ENCODE data around the gene SYNM.

SYNM gene

GRCh38 chr15:99167201-99167600 is 62.3 kb downstream of the SYNM start:
- no peak for DNase-seq (ENCODE audit: low read depth, low spot score)

DNA sequence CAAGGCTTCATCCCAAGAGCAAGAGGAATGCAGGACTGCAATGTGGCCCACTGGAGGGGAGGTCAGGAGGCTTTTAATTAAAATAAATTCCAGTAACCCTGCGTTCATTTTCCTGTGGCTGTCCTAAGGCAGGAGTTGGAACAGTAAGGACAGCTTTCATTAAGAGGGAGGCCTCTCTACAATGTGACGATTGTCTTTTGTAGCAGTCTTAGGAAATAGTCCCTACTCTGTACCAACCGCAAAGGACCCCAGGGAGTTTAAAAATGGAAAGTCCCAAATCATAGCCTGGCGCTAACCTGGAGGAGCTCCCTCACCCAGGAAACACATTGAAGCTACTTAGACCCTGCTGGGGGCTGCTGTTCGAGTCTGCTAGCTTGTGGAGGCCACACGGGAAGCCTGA is 62.8 kb downstream of the SYNM start:
- DNase-seq (ENCODE audit: low read depth, low spot score): no peak

GRCh38 chr15:99168601-99169580 is 64.0 kb downstream of the SYNM start:
- DNase-seq (ENCODE audit: low read depth, low spot score): no peak

DNA sequence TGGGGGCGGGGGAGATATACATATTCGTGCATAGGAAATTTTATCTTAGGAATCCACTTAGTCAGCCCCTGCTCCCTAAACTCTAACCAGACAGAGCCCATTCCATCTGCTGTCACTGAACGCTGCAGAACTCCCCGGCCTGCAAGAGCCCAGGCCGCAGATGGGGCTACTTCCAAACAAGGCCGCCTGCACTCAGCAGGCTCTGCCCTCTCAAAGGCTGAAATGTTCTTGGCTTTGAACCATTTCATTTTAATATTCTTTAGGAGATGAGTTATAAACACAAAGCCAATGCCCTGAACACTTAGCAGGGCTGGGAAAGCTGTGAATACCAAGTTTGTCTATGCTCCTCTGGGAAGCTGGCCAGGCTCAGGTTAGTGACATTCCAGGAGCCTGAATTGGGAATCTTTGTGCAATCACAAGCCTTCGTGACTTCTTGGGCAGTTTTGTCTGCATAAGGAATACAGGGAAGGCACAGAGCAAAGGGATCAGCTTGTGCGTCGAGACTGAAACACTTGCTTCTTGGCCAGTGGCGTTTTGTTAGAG is 65.0 kb downstream of the SYNM start:
- no peak for DNase-seq (ENCODE audit: low read depth, low spot score)

- DNase-seq (ENCODE audit: low read depth, low spot score): no peak
Observed at GRCh38 chr15:99170476-99171065, 65.7 kb downstream of the SYNM start.

- no peak for DNase-seq (ENCODE audit: low read depth, low spot score)
Observed at GRCh38 chr15:99172171-99172570, 67.3 kb downstream of the SYNM start.

GRCh38 chr15:99172989-99173388 is 68.1 kb downstream of the SYNM start:
- no peak for DNase-seq (ENCODE audit: low read depth, low spot score)

DNA sequence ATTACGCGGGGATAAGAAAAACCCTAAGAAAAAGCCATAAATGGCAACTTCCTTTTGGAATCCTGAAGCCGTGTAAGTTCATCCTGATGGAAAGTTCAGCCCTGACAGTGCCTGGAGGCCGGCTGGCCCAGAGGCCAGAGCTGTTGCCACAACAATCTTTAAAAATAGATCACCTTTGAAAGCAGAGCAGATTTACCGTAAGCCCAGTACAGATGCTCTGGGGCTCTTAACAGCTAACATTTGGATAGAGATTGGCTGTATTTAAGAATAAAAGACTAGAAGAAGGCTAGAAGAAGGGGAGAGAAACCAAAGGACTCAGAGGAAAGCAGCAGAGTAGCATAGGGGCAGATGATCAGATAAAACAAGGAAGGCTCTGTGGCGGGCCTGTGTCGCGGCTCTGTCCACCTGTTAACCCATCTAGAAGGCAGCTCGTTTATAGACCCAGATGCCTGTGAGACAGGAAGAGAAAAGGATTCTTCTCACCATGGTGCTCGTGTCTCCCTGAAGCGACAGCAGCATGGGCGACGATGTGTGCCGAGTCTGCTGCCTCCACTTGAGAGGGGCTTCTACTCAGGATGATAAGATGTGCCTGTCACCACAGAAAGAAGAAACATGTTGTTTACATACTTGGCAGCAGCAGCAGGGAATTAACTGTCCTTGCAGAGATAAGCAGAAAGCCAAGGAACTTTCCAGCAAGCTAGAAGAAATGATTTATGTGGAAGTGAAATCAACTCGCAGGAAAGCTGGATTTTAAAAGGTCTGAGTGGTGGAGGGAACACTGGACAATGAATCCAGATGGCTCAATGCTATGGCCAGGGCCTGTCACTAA is 69.9 kb downstream of the SYNM start:
- no peak for DNase-seq (ENCODE audit: low read depth, low spot score)

GRCh38 chr15:99176757-99177156 is 71.9 kb downstream of the SYNM start:
- DNase-seq (ENCODE audit: low read depth, low spot score): no peak

DNA sequence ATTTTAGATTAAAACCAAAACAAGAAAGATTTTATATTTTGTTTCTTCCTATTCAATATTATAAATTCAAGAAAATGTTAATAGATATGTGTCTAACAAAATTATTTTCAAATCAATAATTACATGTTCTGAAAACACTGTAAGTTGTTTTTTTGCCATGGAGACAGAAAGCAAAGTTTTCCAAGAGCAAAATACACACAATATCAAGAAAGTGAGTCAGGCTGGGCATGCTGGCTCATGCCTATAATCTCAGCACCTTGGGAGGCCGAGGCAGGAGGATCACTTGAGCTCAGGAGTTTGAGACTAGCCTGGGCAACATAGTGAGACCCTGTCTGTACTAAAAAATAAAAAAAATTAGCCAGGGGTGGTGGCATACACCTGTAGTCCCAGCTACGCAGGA is 72.8 kb downstream of the SYNM start:
- no peak for DNase-seq (ENCODE audit: low read depth, low spot score)

GRCh38 chr15:99180086-99180963 is 75.4 kb downstream of the SYNM start:
- no peak for DNase-seq (ENCODE audit: low read depth, low spot score)

GRCh38 chr15:99180964-99181306 is 76.1 kb downstream of the SYNM start:
- DNase-seq (ENCODE audit: low read depth, low spot score): no peak

- no peak for DNase-seq (ENCODE audit: low read depth, low spot score)
Observed at GRCh38 chr15:99181545-99181971, 76.7 kb downstream of the SYNM start.

GRCh38 chr15:99182791-99183190 is 77.9 kb downstream of the SYNM start:
- DNase-seq (ENCODE audit: low read depth, low spot score): no peak
